ENCODE results near the gene C4B. TPM values are rescaled to one million over a fixed set of nuclear protein-coding genes. Genes with fewer than 3 reads are reported as not detected.
"Not testable (repeated sequence)": the region's sequence is repeated elsewhere in the genome, so short reads cannot be mapped to it uniquely, and the experiment has no call there.

C4B gene
- total RNA-seq, 1 experiment from 2014 or later: 0.87 TPM

GRCh38 chr6:32047855-32048766 lies 33.5 kb downstream of the C4B start:
- peak; percentile 59 for DNase-seq (ENCODE audit: extremely low read depth, low read depth)

DNA sequence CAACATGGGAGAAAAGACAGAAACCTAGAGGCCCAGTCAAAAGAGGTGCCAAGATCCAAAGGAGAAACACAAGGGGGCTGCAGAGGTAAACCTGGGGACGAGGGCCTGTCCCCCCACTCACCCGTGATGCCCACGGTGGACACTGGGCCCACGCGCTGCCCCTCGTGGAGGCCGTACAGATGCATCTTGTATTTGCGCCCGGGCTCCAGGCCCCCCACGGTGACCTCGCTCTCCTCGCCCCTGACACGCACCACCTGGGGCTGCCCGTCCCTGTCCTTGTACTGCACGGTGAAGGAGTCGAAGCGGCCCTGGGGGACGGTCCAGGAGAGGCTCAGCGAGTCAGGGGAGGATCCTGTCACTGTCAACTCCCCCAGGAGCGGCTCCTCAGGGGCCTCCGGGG lies 34.6 kb downstream of the C4B start:
- not testable (repeated sequence) for DNase-seq (ENCODE audit: extremely low read depth, low read depth)

DNA sequence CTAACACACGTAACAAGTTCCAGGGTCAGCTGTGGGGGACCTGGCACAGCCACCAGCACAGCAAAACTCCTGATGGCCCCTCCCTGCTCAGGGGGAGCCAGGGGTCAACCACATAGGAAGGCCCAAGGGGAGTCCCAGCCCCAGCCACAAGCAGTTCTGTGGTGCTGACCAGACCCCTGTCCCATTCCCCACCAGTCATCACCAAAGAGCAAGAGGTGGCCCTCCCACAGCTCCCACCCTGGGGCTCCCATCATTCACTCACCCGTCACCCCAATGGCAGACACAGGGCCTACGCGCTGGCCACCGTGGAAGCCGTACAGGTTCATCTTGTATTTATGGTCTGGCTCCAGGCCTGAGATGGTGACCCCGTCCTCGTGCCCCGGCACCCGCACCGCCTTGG lies 35.1 kb downstream of the C4B start:
- not testable (repeated sequence) for DNase-seq (ENCODE audit: extremely low read depth, low read depth)

- no peak for DNase-seq (ENCODE audit: extremely low read depth, low read depth)
Measured at GRCh38 chr6:32050562-32050961, 36.0 kb downstream of the C4B start.

- DNase-seq (ENCODE audit: extremely low read depth, low read depth): not testable (repeated sequence)
Measured at GRCh38 chr6:32052626-32053025, 38.0 kb downstream of the C4B start.

GRCh38 chr6:32053314-32053713 lies 38.7 kb downstream of the C4B start:
- DNase-seq (ENCODE audit: extremely low read depth, low read depth): not testable (repeated sequence)

- DNase-seq (ENCODE audit: extremely low read depth, low read depth): not testable (repeated sequence)
Measured at GRCh38 chr6:32055756-32056155, 41.2 kb downstream of the C4B start.

GRCh38 chr6:32056254-32056653 lies 41.7 kb downstream of the C4B start:
- DNase-seq (ENCODE audit: extremely low read depth, low read depth): no peak

DNA sequence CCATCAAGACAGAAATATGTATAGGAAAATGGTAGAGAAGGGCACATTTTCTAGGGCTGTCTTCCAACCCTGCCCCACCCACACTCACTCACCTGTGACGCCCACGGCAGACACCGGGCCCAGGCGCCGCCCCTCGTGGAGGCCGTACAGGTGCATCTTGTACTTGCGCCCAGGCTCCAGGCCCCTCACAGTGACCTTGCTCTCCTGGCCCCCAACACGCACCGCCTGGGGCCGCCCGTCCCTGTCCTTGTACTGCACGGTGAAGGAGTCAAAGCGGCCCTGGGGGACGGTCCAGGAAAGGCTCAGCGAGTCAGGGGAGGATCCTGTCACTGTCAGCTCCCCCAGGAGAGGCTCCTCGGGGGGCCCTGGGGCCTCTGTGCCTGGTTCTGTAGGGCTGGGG lies 43.4 kb downstream of the C4B start:
- DNase-seq (ENCODE audit: extremely low read depth, low read depth): no peak

DNA sequence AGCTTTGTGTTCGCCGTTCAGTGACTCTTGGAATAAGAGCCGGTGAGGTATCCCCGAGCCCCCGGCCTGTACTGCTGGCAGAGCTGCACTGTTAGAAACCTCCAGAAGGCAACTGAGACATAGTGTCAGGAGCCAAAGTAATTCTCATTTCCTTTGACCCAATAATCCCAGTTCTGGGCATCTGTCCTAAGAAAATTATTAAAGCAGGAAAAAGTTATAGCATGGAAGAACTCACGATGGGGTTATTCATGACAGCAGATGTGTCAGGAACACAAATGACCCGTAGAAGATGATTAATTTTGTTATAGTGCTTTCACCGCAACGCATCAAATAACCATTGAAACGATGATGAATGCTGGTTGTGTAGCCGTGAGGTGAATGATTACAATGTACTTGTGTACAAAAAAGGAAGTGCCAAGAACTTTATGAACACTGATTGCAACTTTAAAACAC lies 43.9 kb downstream of the C4B start:
- DNase-seq (ENCODE audit: extremely low read depth, low read depth): no peak

- no peak for DNase-seq (ENCODE audit: extremely low read depth, low read depth)
Measured at GRCh38 chr6:32060966-32061655, 46.5 kb downstream of the C4B start.

- no peak for DNase-seq (ENCODE audit: extremely low read depth, low read depth)
Measured at GRCh38 chr6:32064706-32065105, 50.1 kb downstream of the C4B start.

GRCh38 chr6:32067521-32067920 lies 52.9 kb downstream of the C4B start:
- DNase-seq (ENCODE audit: extremely low read depth, low read depth): not testable (repeated sequence)

GRCh38 chr6:32068315-32068714 lies 53.7 kb downstream of the C4B start:
- DNase-seq (ENCODE audit: extremely low read depth, low read depth): not testable (repeated sequence)

DNA sequence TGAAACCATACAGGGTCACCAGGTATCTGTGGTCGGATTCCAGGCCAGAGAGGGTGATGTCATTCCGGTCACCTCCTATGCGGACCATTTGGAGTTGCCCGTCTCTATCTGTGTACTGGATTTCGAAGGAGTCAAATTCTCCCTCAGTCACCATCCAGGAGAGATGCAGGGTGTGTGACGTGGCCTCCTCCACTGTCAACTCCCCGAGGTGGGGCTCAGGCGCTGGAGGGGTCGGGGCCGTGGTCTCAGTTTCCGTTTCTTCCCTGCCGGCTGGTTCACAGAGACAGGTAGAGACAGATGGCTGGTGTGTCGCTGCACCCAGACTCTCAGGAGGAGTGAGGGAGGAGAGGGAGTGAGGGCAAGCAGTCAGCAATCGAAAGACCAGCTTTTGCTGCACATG lies 54.3 kb downstream of the C4B start:
- no peak for DNase-seq (ENCODE audit: extremely low read depth, low read depth)

DNA sequence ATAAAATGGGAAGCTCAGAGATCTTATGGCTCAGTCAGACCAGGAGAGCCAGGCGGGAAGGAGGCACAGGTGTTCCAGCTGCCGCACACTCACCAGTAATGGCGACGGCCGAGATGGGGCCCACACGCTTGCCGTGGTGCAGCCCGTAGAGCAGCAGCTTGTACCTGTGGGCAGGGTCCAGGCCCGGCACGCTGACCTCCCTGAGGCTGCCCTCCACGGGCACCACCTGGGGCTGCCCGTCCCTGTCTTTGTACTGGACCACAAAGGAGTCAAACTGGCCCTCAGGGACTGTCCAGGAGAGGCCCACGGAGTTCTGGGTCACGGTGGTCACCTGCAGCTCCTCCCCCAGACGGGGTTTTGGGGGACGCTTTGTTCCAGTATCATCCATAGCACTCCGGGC lies 54.9 kb downstream of the C4B start:
- no peak for DNase-seq (ENCODE audit: extremely low read depth, low read depth)

DNA sequence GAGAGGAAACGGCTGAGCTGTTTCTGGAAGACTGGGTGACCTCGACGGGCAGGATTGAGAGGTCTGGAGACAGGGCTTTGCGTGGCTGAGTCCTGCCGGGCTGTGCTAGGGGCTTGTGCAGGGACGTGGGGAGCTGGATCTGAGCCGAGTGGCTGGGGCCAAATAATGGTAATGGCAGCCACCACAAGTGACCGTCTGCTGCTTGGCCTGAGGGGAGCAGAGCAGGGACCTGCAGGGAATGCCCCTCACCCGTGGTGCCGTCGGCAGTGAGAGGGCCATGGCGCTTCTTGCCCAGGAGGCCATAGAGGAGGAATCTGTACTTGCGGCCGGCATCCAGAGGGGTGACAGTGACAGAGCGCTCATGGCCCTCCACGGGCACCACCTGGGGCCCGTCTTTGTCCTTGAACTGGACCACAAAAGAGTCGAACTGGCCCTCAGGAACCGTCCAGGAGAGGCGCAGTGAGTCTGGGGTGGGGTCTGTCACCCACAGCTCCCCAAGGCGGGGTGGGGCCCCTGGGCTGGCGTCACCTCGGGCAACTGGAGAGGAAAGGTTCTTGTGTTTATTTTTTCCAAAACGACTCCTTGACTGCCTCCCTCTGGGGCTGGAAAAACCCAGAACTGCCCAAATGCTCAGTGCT lies 55.4 kb downstream of the C4B start:
- no peak for DNase-seq (ENCODE audit: extremely low read depth, low read depth)

- DNase-seq (ENCODE audit: extremely low read depth, low read depth): no peak
Measured at GRCh38 chr6:32070814-32071543, 56.4 kb downstream of the C4B start.

DNA sequence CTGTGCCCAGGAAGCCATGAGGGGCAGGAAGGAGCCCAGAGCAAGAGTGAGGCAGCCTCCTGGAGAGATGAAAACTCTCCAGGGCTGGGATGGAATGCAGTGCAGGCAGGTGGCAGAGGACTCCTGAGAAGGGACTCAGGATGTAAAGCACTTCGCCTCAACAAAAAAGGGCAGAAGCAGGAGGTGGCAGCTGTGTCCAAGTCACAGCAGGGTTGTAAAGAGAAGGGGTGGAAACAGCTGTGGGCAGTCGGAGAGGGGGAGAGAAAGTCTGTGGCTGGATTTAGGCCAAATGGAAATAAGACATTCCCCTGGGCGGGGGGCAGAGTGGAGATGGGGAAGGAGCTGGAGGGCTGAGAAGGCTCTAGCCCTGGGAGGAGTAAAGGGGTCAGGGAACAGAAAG lies 58.5 kb downstream of the C4B start:
- no peak for DNase-seq (ENCODE audit: extremely low read depth, low read depth)

GRCh38 chr6:32073613-32074012 lies 59.0 kb downstream of the C4B start:
- no peak for DNase-seq (ENCODE audit: extremely low read depth, low read depth)
